Activated T-helper 9 cell treated with anti-CD3 and anti-CD28 coated beads, Interleukin-2, amount 50 U/mL, for 16 hours (primary cell): Measurements from ENCODE around the gene SMYD4.
"Not testable (repeated sequence)": the region's sequence is repeated elsewhere in the genome, so short reads cannot be mapped to it uniquely, and the experiment has no call there.

Experiments
- DNase-seq: peaks from one replicate; pipeline ENCODE4 v3.0.0-alpha.2; 2020; ENCODE audit warnings: low read depth

Gene SMYD4, protein sequence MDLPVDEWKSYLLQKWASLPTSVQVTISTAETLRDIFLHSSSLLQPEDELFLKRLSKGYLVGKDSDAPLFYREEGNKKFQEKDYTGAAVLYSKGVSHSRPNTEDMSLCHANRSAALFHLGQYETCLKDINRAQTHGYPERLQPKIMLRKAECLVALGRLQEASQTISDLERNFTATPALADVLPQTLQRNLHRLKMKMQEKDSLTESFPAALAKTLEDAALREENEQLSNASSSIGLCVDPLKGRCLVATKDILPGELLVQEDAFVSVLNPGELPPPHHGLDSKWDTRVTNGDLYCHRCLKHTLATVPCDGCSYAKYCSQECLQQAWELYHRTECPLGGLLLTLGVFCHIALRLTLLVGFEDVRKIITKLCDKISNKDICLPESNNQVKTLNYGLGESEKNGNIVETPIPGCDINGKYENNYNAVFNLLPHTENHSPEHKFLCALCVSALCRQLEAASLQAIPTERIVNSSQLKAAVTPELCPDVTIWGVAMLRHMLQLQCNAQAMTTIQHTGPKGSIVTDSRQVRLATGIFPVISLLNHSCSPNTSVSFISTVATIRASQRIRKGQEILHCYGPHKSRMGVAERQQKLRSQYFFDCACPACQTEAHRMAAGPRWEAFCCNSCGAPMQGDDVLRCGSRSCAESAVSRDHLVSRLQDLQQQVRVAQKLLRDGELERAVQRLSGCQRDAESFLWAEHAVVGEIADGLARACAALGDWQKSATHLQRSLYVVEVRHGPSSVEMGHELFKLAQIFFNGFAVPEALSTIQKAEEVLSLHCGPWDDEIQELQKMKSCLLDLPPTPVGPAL

DNA sequence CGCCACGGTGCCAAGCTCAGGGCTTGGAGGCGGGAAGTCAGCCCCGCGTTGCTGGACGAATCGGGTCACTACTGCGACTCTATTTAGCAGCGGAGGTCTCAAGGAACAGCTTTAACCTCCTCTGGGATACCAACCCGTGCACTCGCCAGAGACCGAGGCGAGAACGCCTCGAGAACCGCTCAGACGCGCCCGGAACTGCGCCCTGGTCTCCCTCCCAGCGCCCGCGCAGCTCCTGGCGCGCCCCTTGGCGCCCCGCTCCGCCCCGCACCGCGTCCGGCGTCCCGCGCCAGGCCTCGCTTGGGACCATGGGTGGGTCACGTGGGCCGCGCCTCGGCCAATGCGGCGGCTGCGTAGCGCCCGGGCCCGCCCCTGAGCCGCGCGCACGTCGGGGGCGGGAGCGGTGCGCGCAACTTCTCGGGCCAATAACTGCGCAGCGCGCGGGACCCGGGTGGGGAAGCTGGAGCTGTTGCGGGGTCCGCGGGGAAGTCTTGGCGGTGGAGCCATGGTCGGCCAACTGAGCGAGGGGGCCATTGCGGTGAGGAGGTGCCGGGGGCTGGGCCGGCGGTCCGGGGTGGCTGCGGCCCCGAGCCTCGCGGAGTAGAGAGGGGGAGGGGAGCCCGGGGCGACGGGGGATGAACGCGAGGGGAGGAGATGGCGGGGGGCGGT lies at the start of gene SMYD4, which contains the start of gene RPA1:
SMYD4 (minus strand) TSS at position 311 of the 666 bp plus-strand sequence. CDS start 1,908 bp downstream, outside the sequence.
RPA1 (plus strand) TSS at position 414 of the 666 bp plus-strand sequence; CDS start at position 503, 89 bp downstream.
- DNase-seq = peak; percentile 85

DNA sequence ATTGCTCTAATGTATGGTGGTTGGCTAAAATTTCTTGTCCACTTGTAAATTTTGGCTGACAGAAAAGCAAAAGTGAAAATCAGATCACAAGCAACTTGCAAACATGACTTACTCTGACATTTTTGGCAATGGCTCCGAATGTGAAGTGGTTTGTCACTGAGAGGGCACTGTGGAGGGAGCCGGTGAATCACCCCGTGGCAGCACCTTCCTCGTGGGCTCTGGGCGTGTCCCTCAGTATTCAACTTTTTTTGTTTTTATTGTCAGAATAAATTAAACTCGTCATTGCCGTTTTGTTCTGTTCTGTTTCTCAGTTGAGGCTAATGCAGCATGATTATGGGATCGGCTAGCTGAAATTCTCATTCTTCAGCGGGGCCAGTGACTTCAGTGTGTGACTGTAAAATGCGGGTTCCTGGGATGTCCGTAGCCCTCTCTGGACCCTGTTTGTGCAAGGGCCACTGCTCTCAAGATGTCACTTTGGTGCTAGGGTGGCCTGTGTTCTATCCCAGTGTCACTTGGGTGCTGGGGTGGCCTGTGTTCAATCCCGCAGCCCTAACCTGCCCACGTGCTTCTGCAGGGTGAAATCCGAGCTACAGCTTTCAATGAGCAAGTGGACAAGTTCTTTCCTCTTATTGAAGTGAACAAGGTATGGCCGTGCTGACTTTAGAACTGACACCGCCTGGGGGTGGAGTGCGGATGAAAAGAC lies 48.9 kb upstream of the SMYD4 start:
- no peak for DNase-seq

DNA sequence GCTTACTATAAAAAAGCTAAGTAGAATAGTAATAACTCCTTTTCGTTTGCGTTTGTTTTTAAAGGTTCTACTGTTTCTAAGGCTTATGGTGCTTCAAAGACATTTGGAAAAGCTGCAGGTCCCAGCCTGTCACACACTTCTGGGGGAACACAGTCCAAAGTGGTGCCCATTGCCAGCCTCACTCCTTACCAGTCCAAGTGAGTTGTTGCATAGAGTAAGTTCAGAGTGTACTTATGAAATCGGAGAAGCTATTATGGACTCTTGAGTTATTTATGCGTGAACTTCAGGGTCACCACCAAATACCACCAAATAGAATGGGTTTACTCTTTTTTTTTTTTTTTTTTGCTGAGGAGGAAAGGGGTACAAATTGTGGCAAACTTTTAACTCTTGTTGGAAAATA lies 45.9 kb upstream of the SMYD4 start:
- no peak for DNase-seq

DNA sequence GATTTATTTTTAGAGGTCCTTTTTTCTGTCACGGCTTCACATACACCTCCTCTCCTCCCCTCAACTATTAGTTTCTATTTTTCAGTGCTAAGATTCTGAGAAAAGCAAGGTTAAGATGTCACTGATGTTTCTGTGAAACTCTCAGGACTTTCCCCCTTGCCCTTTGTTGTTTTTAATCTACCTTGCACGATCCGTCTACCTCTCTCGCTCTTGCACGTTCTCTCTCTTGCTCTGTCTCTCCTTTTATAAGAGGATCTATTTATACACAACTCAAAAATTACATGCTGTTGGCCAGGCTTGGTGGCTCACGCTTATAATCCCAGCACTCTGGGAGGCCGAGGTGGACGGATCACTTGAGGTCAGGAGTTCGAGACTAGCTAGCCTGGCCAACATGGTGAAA lies 43.7 kb upstream of the SMYD4 start:
- DNase-seq = no peak

DNA sequence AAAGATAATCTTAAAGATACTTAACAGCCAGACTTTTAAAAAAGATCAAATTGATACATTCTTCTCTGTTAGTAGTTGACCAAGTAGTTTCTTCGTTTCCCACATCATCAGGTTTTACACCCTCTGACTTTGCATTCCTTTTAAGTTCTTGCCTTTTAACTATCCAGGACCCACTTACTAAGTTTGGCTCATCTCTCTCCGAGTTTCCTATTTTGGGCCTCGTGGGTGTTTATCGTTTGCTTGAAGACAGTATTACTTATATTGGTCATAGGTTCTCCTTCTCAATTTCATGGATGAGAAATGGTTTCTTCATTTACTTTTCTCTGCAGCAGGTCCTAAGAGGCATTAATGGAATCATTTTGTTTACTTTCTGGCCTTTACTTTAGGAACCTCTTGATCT lies 43.3 kb upstream of the SMYD4 start:
- no peak for DNase-seq

DNA sequence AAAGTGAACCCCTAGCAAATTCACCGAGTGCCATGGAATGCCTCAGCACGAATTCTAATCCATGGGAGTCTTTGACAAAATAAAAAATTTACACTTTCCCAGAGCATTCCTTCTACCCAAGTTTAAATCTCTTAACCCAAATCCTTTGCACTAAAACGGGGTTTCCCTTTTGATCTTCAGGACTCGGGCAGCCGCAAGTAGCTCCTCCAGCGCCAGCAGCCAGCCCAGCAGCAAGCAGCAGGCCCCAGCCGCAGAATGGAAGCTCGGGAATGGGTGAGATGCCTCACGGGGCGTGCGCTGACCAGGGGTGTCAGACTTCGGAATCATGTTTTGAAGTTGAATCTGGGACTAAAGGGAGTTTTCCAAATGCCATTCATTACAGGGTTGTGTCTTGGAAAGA lies 42.6 kb upstream of the SMYD4 start:
- no peak for DNase-seq

DNA sequence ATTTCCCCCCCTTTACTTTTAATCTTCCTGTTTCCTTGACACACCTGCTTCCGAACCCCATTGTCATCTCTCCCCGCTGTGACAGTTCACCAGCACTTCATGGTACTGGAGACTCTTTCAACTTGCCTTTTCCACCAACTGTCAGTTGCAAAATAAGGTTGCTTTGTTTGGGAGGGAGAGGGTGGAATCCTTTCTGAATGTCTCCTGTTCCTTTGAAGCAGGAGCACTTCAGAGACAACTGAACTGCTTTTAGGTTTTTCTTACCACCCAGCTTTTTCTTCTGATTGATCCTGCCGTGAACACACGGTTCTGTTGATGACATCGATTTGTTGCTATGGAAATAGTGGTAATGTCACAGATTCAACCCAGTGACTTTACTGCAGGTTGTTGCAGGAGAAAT lies 42.1 kb upstream of the SMYD4 start:
- no peak for DNase-seq

DNA sequence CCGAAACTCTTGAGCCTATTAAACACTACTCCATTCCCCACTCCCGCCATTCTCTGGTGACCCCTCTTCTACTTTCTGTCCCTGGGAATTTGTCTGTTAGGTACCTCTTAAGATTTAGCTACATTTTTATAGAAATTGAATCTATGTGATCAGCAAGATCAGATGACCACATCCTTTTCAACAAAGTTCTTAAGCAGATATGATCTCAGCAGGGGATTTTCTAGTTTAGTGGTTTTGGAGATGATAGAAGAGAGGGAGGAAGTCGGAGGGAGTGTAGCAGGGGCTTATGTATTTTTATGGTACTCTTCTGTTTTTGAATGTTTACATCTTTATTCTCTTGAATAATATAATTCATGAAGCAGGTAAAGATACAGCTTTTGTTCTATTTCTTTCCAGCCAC lies 40.9 kb upstream of the SMYD4 start:
- no peak for DNase-seq

DNA sequence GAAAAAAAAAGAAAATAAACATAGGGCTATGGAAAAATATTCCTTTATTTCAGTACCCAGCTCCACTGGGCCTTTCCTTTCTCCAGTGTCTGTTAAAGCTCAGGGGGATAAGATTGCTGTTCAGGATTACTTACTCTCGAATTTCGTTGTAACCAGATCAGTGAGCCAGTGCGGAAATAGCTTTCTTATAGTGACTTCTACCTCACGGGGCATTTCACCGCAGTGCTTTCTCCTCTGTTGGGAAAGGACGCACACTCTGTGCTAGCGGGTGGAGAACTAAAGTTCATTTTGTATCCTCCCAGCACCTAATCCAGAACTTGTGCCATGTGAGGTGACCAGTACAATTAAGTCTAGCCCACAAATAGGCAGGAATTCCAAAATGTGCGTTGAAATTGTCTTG lies 38.4 kb upstream of the SMYD4 start:
- no peak for DNase-seq

DNA sequence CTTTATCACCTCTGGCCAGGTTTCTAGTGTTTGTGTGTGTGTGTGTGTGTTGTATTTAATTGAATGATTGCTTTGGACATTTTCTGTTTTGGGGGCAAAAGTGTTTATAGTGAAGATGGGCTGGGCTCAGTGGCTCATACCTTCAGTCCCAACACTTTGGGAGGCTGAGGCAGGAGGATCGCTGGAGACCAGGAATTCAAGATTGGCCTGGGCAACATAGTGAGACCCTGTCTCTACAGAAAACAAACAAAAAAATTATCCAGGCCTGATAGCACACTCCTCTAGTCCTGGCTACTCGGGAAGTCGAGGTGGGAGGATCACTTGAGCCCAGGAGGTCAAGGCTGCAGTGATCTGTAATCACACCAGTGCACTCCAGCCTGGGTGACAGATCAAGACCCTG lies 37.6 kb upstream of the SMYD4 start:
- no peak for DNase-seq

DNA sequence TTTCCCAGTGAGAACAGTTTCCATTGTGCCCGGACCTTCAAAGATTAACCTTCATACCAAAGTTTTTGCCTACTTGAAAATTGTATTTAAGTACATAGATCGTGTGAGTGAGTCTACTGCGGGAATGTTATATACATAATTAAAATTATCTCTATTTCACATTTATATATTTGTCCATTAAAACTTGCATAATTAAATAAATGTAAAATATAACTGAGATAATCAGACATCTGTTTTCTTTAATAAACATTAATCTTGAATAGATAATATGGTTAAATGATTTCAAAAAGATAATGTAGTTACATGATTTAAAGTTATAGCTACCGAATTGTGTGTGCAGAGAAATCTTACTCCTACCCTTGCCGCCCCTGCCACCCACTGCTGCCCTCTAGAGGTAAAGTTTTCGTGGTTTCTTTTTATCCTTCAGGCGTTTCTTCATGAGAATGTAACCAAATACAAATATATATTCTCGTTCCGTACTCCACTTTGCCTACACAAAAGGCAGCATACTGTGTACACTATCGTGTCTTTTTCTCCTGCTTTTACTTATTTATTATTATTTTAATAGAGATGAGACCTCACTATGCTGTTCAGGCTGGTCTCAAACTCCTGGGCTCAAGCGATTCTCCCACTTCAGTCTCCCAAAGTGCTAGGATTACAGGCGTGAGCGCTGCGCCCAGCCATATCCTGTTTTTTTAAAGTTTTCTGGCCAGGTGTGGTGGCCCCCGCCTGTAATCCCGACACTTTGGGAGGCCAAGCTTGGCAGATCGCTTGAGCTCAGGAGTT lies 35.7 kb upstream of the SMYD4 start:
- DNase-seq = peak; percentile 26

DNA sequence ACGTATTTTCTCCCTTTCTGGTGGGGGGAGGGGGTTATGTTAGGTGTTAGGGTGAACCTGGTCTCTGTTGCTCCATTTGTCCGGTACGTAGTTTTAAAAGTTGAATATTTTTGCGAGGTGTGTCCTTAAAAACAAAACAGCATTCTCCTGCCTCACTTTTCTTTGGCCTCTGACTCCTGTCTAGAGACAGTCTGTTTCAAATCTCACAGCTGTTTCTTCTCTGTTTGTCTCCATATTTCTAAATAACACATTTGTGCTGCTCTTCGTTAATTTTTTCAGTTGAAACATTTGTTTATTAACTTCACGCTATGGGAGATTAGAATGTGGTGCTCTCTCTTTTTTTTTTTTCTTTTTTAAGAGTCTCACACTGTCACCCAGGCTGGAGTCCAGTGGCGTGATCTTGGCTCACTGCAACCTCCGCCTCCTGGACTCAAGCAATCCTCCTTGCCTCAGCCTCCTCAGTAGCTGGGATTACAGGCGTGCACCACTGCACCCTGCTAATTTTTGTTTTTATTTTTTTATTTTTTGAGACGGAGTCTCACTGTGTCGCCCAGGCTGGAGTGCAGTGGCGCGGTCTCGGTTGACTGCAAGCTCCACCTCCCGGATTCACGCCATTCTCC lies 31.8 kb upstream of the SMYD4 start:
- DNase-seq = no peak

DNA sequence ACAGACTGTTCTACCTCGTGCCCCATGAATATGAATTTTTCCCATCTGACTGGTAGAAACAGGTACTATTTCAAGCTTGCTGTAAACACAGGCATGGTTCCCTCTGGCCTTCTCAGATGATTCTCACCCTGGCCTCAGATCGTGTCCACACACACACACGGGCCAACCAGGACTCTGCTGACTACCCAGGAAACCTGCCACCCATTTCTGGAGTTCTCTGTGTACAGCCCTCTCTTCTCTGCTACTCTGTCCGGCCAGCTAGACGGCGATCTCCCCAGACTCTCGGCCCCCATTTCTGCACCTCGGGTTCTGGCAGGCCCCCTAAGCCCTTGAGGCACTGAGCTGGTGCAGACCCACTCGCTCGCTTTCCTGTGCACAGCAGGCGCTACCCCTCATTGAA lies 31.3 kb upstream of the SMYD4 start:
- no peak for DNase-seq

DNA sequence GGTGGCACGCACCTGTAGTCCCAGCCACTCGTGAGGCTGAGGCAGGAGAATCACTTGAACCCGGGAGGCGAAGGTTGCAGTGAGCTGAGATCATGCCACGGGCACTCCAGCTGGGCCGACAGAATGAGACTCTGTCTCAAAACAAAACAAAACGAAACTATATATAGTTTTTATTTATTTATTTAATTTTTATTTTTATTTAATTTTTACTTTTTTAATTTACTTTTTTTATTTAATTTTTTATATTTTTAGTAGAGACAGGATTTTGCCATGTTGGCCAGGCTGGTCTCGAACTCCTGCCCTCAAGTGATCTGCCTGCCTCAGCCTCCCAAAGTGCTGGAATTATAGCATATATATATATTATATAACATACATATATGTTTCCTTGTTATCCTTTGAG lies 26.8 kb upstream of the SMYD4 start:
- DNase-seq = not testable (repeated sequence)

DNA sequence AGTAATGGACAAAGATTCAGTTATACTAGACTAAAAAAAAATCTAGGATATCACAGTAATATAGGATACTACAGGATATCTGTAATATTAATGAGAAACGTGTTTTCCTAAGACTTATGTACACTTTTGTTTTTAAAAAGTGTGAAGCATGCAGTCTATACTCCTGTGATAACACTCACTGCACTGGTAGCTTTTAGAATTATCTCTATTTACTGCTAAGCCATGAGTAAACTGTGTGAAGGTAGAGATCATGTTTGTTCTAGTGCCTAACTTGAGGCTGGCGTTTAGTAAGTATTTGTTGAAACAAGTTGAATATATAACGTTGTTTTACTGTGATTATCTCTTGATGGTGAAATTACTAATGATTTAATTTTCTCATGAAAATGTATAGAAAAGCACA lies 24.0 kb upstream of the SMYD4 start:
- DNase-seq = no peak

DNA sequence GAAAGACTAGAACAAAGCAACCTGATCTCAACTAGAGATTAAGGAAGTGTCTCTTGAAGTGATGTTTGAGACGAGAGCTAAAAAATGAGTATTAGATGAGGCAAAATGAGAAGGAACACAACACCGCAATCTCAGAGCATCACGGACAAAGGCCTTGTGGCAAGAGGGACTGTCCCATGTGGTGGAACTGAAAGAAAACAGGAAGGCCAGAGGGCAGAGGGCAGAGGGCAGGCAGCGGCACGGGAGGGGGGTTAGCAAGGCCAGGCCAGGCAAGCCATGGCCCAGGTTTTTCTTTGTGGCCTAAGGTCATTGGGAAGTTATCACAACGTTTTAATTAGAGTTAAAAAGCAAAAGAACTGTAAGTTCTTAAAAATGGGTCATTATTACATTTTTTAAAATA lies 22.6 kb upstream of the SMYD4 start:
- no peak for DNase-seq

DNA sequence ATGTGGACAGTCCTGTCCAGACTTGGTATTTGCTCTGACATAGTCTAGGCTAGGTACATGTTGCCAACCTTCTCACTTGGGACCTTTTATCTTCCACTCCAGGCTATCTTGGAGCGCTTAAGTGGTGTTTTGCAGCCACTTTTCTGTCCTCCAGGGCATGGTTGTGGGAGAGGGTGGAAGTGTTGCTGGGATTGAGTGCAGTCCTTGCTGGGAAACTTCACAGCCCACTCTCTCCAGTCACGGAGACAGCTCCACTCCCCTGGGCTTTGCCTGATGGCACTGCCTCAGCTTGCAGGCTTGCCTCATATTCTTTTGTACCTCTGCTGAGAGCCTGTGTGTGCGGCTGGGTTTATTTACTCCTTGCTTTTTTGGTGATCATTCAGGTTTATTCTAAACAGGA lies 17.5 kb upstream of the SMYD4 start:
- DNase-seq = no peak

DNA sequence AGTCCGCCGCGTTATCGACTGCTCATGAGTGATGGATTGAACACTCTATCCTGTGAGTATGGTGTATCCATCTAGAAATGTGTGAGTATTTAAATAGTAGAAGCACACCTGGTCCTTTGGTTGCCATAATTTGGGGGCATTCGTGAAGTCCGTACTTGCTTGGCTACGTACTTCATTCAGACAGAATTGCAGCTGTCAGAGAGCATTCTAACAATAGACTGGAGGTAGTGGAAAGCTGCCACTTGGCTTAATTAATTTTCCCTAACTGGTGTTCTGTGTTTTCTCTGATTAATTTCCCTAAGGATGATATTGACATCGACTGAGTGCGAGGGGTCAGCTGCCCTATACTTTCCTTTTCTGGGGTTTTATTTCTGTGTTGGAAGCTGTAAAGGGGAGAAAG lies 14.2 kb upstream of the SMYD4 start:
- DNase-seq = no peak

DNA sequence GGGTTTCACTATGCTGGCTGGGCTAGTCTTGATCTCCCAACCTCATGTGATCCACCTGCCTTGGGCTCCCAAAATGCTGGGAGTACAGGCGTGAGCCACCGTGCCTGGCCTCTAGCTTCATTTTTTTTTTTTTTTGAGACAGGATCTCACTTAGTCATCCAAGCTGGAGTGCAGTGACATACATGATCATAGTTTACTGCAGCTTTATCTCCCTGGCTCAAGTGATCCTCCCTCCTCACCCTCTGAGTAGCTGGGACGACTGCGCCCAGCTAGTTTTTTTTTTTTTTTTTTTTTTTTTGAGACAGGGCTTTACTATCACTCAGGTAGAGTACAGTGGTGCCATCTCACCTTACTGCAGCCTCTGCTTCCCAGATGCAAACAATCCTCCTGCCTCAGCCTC lies 9.8 kb upstream of the SMYD4 start:
- no peak for DNase-seq

DNA sequence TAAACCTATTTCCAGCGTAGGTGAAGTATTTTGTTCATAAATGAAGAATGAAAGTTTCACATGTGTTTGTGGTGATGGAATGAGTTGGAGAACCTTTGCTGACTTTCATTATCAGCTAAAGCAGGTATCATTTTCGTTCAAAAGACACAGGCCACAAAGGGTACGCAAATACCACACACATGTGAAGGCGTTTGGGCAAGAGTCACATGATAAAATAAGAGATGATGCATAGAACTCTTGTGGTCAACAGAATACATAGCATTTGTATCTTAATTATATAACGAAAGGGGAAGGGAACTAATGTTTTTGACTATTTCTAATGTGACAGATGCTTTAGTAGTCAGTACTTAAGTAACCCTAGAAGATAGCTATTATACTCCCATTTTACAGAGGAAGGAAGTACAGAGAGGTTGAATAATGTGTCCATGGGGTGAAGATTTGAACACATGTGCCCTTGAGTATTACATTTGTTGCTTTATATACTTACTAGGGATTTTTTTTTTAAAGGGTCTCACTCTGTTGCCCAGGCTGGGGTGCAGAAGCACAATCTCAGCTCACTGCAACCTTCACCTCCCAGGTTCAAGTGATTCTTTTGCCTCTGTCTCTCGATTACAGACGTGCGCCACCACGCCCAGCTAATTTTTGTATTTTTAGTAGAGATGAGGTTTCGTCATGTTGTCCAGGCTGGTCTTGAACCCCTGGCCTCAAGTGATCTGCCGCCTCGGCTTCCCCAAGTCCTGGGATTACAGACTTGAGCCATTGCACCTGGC lies 4.9 kb upstream of the SMYD4 start:
- no peak for DNase-seq
